K562 (cell line): Measurements from ENCODE around the gene FUT2. TPM values are rescaled to one million over a fixed set of nuclear protein-coding genes. Genes with fewer than 3 reads are reported as not detected.

Experiments used
- ASH1L ChIP-seq: fragments of 450-650 bp; IDR thresholded peaks from 2 replicates; pipeline ENCODE4 v1.6.1; 2018; ENCODE audit warnings: borderline replicate concordance, mild to moderate bottlenecking, low read depth; ENCODE audit not compliant: partially characterized antibody
- ATF3 ChIP-seq, 2 experiments: fragments of 450-650 bp in 1 of 2; sonication (generic) in 1 of 2; formaldehyde crosslinking in 1 of 2; IDR thresholded peaks in 1 of 2; conservative IDR thresholded peaks in 1 of 2; 2 replicates each; pipeline versions ENCODE4 v1.6.1 to v1.8.1; 2016 to 2023; ENCODE audit warnings: mild to moderate bottlenecking in 2 of 2, moderate library complexity in 2 of 2, inconsistent platforms in 1 of 2, missing genetic modification reagents in 1 of 2
- CEBPG ChIP-seq, 3 experiments: fragments of 200-800 bp in 1 of 3; sonication (Bioruptor generic) in 1 of 3; sonication (generic) in 1 of 3; formaldehyde crosslinking in 1 of 3; IDR thresholded peaks in 2 of 3; conservative IDR thresholded peaks in 1 of 3; 2 replicates each; pipeline versions ENCODE4 v1.6.1 to v1.8.0; 2016 to 2022; ENCODE audit warnings: missing compliant biosample characterization in 2 of 3, missing genetic modification characterization in 2 of 3, mild to moderate bottlenecking in 1 of 3, missing genetic modification reagents in 1 of 3
- CREB3L1 ChIP-seq: fragments of 450-650 bp; IDR thresholded peaks from 2 replicates; pipeline ENCODE4 v1.6.1; 2014; ENCODE audit warnings: low read depth, mild to moderate bottlenecking, moderate library complexity, borderline replicate concordance
- HBP1 ChIP-seq: fragments of 450-650 bp; formaldehyde crosslinking; IDR thresholded peaks from 2 replicates; pipeline ENCODE4 v1.4.0; 2022; ENCODE audit warnings: missing genetic modification characterization
- HDAC8 ChIP-seq: fragments of 450-650 bp; IDR thresholded peaks from 2 replicates; pipeline ENCODE4 v1.6.1; 2016; ENCODE audit warnings: mild to moderate bottlenecking, missing genetic modification characterization, moderate library complexity, missing compliant biosample characterization
- NELFE ChIP-seq: IDR thresholded peaks from 2 replicates; pipeline ENCODE4 v1.6.1; 2011; ENCODE audit warnings: mild to moderate bottlenecking; ENCODE audit not compliant: insufficient read depth, insufficient read length
- NR1H2 ChIP-seq: sonication (generic); formaldehyde crosslinking; IDR thresholded peaks from 2 replicates; pipeline ENCODE4 v1.4.0; 2020; ENCODE audit warnings: mild to moderate bottlenecking, missing genetic modification reagents
- NR2C2 ChIP-seq, 2 experiments: fragments of 200-800 bp in 1 of 2; sonication (Bioruptor generic) in 1 of 2; sonication (generic) in 1 of 2; formaldehyde crosslinking in 1 of 2; IDR thresholded peaks; 2 replicates each; pipeline versions ENCODE4 v1.6.1 to v1.8.0; 2016 to 2022; ENCODE audit warnings: mild to moderate bottlenecking in 1 of 2, missing compliant biosample characterization in 1 of 2, missing genetic modification characterization in 1 of 2, missing genetic modification reagents in 1 of 2
- NRF1 ChIP-seq, 2 experiments: fragments of 450-650 bp; IDR thresholded peaks in 1 of 2; conservative IDR thresholded peaks in 1 of 2; 2 replicates each; pipeline ENCODE4 v1.6.1; 2014; ENCODE audit warnings: mild to moderate bottlenecking in 2 of 2
- SAFB ChIP-seq: fragments of 200-400 bp; formaldehyde crosslinking; IDR thresholded peaks from 2 replicates; pipeline ENCODE4 v1.6.1; 2017; ENCODE audit warnings: low read depth, low read length, borderline replicate concordance
- SETDB1 ChIP-seq: IDR thresholded peaks from one replicate; pipeline ENCODE4 v1.6.1; 2012; ENCODE audit warnings: low read length, control low read depth, inconsistent platforms
- SREBF2 ChIP-seq: sonication (generic); formaldehyde crosslinking; IDR thresholded peaks from 2 replicates; pipeline ENCODE4 v1.4.0; 2020; ENCODE audit warnings: mild to moderate bottlenecking, missing genetic modification reagents
- TAF7 ChIP-seq: fragments of 450-650 bp; IDR thresholded peaks from 2 replicates; pipeline ENCODE4 v1.6.1; 2016; ENCODE audit warnings: missing genetic modification characterization, missing compliant biosample characterization
- TFAM ChIP-seq: fragments of 250-450 bp; sonication (Bioruptor Pico); conservative IDR thresholded peaks from 2 replicates; pipeline ENCODE4 v1.5.0; 2021; ENCODE audit warnings: mild to moderate bottlenecking, moderate library complexity
- ZC3H4 ChIP-seq: sonication (generic); formaldehyde crosslinking; IDR thresholded peaks from 2 replicates; pipeline ENCODE4 v1.9.0; 2021; ENCODE audit warnings: missing genetic modification reagents, borderline replicate concordance
- ZNF175 ChIP-seq: fragments of 200-800 bp; sonication (Bioruptor generic); IDR thresholded peaks from 2 replicates; pipeline ENCODE4 v1.6.1; 2016; ENCODE audit warnings: low read depth, mild to moderate bottlenecking, missing genetic modification characterization, missing compliant biosample characterization
- ZNF197 ChIP-seq: fragments of 200-800 bp; sonication (Bioruptor generic); IDR thresholded peaks from 2 replicates; pipeline ENCODE4 v1.6.1; 2016; ENCODE audit warnings: low read depth, missing genetic modification characterization, missing compliant biosample characterization
- ZNF511 ChIP-seq: sonication (generic); formaldehyde crosslinking; IDR thresholded peaks from 2 replicates; pipeline ENCODE4 v1.8.0; 2022; ENCODE audit warnings: mild to moderate bottlenecking, missing genetic modification reagents
- ZZZ3 ChIP-seq: fragments of 450-650 bp; IDR thresholded peaks from 2 replicates; pipeline ENCODE4 v1.6.1; 2016; ENCODE audit warnings: antibody characterized with exemption, mild to moderate bottlenecking, moderate library complexity
- polyA plus RNA-seq, 8 experiments: library from polyadenylated mRNA; depleted of rRNA in 4 of 8; stranded (reverse) in 5 of 8; unstranded in 3 of 8; fragments of >200 nt; fragmentation: Nextera tagmentation in 2 of 8; fragmentation: Illumina TruSeq in 1 of 8; extraction: Ambion mirVana in 2 of 8; extraction: Trizol in 1 of 8; gene quantifications; 2 replicates each; pipeline versions ENCODE4 v1.2.1 to v1.2.3, GENCODE V29; 2011 to 2014; ENCODE audit warnings: inconsistent platforms in 1 of 8, missing spikeins in 1 of 8
- total RNA-seq, 7 experiments: library from RNA; depleted of rRNA in 6 of 7; stranded (reverse); fragments of >200 nt in 6 of 7; fragmentation: Illumina TruSeq in 2 of 7; extraction: Trizol in 2 of 7; gene quantifications; 2 replicates each; pipeline versions ENCODE4 v1.2.1 to v1.2.3, GENCODE V29; 2011 to 2021; ENCODE audit warnings: low replicate concordance in 1 of 7

Gene FUT2
- total and polyA plus RNA-seq, 9 of the 15 experiments (the other 6 are each of a cell fraction or from before 2014, with no cell fraction given): 0.03 to 0.04 TPM; not detected in 7

- peak; percentile 70 for TF ChIP-seq NR2C2 (CRISPR knock-in tag; IDR thresholded peaks at IDR 0.05)
- peak; percentile 92 for TF ChIP-seq NR2C2 (tag; IDR thresholded peaks at IDR 0.05)
- no peak for TF ChIP-seq TAF7 (tag)
- 0 out of 2 replicates have a peak, but pooled peaks have one; percentile 24 for TF ChIP-seq HDAC8 (tag)
- TF ChIP-seq NRF1 (conservative IDR thresholded peaks at IDR 0.05 in 1 of 2, IDR thresholded peaks at IDR 0.05 in 1 of 2): peak; percentile 94 to 95
- peak; percentile 24; the same call in 1 of the 2 replicates for TF ChIP-seq CEBPG (CRISPR knock-in tag; IDR thresholded peaks at IDR 0.05)
- no peak for TF ChIP-seq CEBPG (tag; conservative IDR thresholded peaks at IDR 0.05 in 1 of 2, IDR thresholded peaks at IDR 0.05 in 1 of 2)
- TF ChIP-seq ATF3 (IDR thresholded peaks at IDR 0.05): no peak; the same call in 1 of the 2 replicates
- no peak; the same call in 1 of the 2 replicates for TF ChIP-seq ATF3 (CRISPR knock-in tag; conservative IDR thresholded peaks at IDR 0.05)
- no peak for TF ChIP-seq HBP1 (CRISPR knock-in tag)
- no peak for TF ChIP-seq ZC3H4
- peak; percentile 82; the same call in 1 of the 2 replicates for TF ChIP-seq ZNF175
- TF ChIP-seq SREBF2 (CRISPR knock-in tag): no peak
- no peak for TF ChIP-seq SAFB
- no peak for TF ChIP-seq TFAM
- TF ChIP-seq CREB3L1: peak; percentile 90
- peak; percentile 17; the same call in 1 of the 2 replicates for TF ChIP-seq ZNF511 (CRISPR knock-in tag)
- TF ChIP-seq ZNF197 (CRISPR knock-in tag): peak; percentile 91; the same call in 1 of the 2 replicates
- TF ChIP-seq NELFE: no peak
- no peak for TF ChIP-seq ZZZ3
- no peak for TF ChIP-seq SETDB1
- peak; percentile 79 for TF ChIP-seq ASH1L
- no peak for TF ChIP-seq NR1H2 (CRISPR knock-in tag)
Measured at GRCh38 chr19:48720613-48721296, 25.0 kb downstream of the FUT2 start (continued).
